GM04503 (cell line): Measurements from ENCODE around the gene PDIA5.

Source experiments
- DNase-seq: peaks from one replicate; pipeline ENCODE4 v3.0.0-alpha.2; 2012; ENCODE audit warnings: low read depth

Gene PDIA5

GRCh38 chr3:123119802-123120201 is 53.0 kb downstream of the PDIA5 start:
- no peak for DNase-seq

GRCh38 chr3:123120573-123120972 is 53.7 kb downstream of the PDIA5 start:
- no peak for DNase-seq

GRCh38 chr3:123122057-123122456 is 55.2 kb downstream of the PDIA5 start:
- no peak for DNase-seq

GRCh38 chr3:123122525-123123315 is 55.9 kb downstream of the PDIA5 start:
- DNase-seq = no peak

GRCh38 chr3:123123716-123124616 is 57.1 kb downstream of the PDIA5 start:
- no peak for DNase-seq

- DNase-seq = no peak
Measured at GRCh38 chr3:123124971-123125370, 58.1 kb downstream of the PDIA5 start.

GRCh38 chr3:123126031-123126430 is 59.2 kb downstream of the PDIA5 start:
- no peak for DNase-seq

- DNase-seq = no peak
Measured at GRCh38 chr3:123126653-123127052, 59.8 kb downstream of the PDIA5 start.

- no peak for DNase-seq
Measured at GRCh38 chr3:123129092-123129491, 62.3 kb downstream of the PDIA5 start.

GRCh38 chr3:123129532-123129931 is 62.7 kb downstream of the PDIA5 start:
- no peak for DNase-seq

GRCh38 chr3:123130079-123130750 is 63.4 kb downstream of the PDIA5 start:
- no peak for DNase-seq

GRCh38 chr3:123134671-123135070 is 67.8 kb downstream of the PDIA5 start:
- DNase-seq = no peak

- DNase-seq = no peak
Measured at GRCh38 chr3:123137001-123137400, 70.2 kb downstream of the PDIA5 start.

GRCh38 chr3:123138839-123139444 is 72.1 kb downstream of the PDIA5 start:
- peak; percentile 40 for DNase-seq

GRCh38 chr3:123139522-123139921 is 72.7 kb downstream of the PDIA5 start:
- DNase-seq = no peak

- no peak for DNase-seq
Measured at GRCh38 chr3:123140550-123140949, 73.7 kb downstream of the PDIA5 start.

GRCh38 chr3:123141276-123141675 is 74.5 kb downstream of the PDIA5 start:
- DNase-seq = no peak

- DNase-seq = no peak
Measured at GRCh38 chr3:123143669-123144411, 77.0 kb downstream of the PDIA5 start.

- no peak for DNase-seq
Measured at GRCh38 chr3:123147754-123148535, 81.1 kb downstream of the PDIA5 start.

- DNase-seq = no peak
Measured at GRCh38 chr3:123148772-123149171, 81.9 kb downstream of the PDIA5 start.

- no peak for DNase-seq
Measured at GRCh38 chr3:123149525-123149924, 82.7 kb downstream of the PDIA5 start.
